Measurements from ENCODE around the gene CCDC82. TPM values are rescaled to one million over a fixed set of nuclear protein-coding genes. Genes with fewer than 3 reads are reported as not detected.

The CCDC82 gene
- total RNA-seq, 1 donor from 2014 or later = 46.9 TPM

DNA sequence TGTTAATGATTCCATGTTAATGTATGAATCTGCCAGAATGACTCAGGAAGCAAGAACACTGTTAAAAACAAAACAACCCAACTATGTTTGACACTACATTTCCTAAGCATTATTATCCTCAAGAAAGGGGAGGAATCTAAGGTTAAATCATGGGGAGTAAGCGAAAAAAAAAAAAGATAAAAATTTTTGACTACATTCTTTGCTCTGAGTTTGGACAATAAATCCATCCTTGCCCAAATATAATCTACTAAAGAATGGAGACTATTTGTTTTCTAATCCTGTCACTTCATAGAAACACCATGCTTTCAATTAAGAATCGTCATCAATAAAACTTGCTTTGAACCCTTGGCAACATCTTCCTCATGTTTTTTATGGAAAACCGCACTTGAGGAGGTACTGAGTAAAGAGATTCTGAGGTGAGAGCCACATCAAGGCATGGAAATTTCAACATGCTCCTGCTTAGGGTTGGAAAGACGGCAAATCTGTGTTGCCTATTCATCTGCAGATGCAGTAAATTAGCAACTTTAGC is 56.5 kb downstream of the CCDC82 start:
- DNase-seq (ENCODE audit: low spot score) (no peak), ATAC-seq (no peak)
- intact Hi-C loops (cut with DNase I) = loop anchor here (10.0 kb wide), 1 partner anchor 168 kb away; no protein-coding TSS in a partner anchor

DNA sequence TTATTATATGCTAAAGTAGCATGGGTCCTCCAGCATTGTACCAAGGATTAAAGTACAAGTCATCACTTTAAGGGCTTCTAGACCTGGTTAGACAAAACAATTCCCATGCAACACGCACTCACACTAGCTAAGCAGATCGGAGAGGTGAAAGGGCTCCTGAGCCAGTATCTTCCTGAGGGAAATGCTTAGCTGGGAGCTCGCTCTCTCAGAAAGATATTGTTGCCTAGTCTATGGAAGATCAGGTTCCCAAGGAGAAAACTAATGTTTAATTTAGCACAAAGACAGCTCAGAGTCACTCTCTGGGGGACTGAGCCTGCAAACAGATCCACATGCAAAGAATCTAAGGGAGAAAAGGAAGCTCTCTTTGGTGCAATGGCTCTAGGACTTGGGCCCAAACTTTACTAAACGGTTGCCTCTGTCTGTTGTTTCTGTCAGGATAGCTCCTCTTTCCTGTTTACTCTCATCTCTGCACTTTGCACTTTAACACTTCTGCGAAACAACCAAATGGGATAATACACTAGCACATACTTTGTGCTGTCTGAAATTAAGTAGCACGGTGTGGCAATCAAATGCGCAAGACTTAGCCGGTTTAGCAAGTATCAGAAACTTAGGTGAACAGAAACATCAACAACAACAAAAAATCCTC is 57.5 kb downstream of the CCDC82 start:
- ATAC-seq (peak; percentile 63), DNase-seq (ENCODE audit: low spot score) (no peak)
- intact Hi-C loops (cut with DNase I) = loop anchor here (10.0 kb wide), 1 partner anchor 167 kb away; no protein-coding TSS in a partner anchor

DNA sequence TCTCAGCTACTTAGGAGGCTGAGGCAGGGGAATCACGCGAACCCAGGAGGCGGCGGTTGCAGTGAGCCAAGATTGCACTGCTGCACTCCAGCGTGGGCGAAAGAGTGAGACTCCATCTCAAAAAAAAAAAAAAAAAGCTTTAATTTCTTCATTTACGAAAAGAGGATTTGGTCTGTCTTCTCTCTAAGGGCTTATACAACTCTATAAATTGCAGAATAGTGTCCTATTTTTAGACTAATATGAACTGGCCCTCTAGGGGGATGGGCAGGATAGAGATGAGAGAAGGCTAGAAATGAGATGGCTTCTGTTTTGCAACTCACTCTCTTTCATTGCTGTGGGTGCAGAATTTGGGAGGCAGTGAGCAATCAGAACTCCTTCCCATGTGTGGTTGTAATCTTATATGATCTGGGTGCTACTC is 58.0 kb downstream of the CCDC82 start:
- ATAC-seq (peak; percentile 61), DNase-seq (ENCODE audit: low spot score) (no peak)
- intact Hi-C loops (cut with DNase I) = loop anchor here (10.0 kb wide), 1 partner anchor 167 kb away; no protein-coding TSS in a partner anchor

DNA sequence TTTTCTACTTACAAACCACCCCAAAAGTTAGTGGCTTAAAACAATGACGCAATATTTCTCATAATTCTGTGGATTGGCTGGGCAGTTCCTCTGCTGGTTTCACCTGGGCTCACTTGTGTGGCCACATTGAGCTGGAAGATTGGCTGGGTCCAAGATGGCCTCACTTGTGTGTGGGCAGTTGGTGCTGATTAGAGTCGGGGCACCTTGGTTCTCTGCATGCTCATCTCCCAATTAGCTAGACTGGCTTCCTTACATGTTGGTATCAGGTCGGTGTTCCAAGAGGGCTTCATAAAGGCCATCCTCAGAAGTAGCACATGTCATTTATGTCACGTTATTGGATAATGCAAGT is 59.2 kb downstream of the CCDC82 start:
- intact Hi-C loops (cut with DNase I) = loop anchor here (10.0 kb wide), 1 partner anchor 166 kb away; no protein-coding TSS in a partner anchor
- DNase-seq (ENCODE audit: low spot score) (no peak), ATAC-seq (no peak)

DNA sequence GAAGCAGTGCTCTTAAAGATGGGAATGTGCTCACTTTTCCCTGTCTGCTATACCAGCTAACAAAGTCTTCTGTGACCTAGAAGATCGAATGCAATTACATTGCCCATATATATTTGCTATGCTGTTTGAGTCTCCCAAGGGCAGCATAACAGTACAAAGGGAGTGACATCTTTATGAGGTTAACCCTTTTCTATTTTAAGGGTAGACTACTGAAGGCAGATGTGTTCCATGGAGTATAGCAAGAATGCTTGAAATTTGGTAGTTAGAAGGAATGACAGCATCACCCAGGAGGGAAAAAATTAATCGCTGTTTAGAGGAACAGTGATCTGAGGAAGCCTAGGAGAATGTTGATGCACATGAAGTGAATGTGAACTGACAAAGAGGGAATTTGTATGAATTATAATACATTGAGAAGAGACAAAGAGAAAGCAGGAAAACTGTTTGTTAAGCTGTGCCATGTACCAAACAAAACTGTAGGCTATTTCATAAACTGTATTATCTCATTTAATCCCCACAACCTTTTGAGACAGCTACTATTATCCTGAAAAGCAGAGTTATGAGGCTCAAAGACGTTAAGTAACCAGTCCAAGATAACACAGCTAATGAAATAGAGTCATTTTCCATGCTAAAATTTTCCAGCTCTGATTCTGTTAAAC is 59.7 kb downstream of the CCDC82 start:
- intact Hi-C loops (cut with DNase I) = loop anchor here (10.0 kb wide), 1 partner anchor 165 kb away; no protein-coding TSS in a partner anchor
- DNase-seq (ENCODE audit: low spot score) (no peak), ATAC-seq (no peak)

DNA sequence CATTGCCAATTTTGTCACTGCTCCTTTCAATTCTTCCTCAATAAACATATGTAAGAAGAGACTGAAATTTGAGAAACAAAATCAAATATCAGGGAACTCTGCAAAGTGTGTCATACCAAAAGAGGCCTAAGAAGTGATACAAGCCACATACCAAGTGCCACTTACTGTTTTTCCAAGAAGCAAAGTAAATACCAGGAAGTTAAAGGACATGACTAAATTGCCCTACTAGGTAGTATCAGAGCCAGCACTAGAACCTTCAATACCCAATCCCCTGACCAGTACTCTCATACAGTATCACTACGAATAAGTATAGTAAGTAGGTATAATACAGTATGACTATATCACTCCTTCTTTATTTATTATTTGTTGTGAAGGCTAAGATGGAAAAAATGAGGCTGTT is 60.3 kb downstream of the CCDC82 start:
- ATAC-seq (no peak), DNase-seq (ENCODE audit: low spot score) (no peak)
- intact Hi-C loops (cut with DNase I) = no loop called here

DNA sequence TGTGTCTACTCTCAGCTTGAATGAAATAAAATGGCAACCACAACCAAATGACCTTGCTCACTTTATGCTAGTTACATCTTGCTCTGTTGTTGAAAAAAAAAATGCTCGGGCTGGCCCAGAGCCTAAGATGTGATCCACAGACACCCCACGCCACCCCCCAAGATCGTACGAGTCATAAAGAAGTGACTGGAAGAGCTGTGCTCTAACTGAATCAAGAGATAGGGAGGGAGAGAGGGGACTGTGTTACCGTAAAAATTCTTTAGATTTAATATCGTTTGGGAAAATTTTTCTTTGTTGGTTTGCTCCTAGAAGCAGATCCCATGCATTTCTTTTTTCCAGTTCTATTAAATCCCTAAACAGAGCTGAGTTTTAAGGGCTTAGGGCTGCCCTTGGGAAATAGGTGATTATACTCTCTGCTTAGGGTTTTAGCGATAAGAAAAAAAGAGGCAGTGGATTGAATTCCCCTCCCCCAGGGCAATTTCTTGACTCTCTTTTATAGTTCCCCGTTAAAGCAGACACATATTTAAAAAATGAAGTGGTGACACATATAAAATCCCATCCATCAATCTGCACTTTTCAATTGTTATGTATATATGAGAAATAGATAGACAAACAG is 61.2 kb downstream of the CCDC82 start:
- DNase-seq (ENCODE audit: low spot score) = no peak
- no peak for ATAC-seq
- intact Hi-C loops (cut with DNase I) = no loop called here

DNA sequence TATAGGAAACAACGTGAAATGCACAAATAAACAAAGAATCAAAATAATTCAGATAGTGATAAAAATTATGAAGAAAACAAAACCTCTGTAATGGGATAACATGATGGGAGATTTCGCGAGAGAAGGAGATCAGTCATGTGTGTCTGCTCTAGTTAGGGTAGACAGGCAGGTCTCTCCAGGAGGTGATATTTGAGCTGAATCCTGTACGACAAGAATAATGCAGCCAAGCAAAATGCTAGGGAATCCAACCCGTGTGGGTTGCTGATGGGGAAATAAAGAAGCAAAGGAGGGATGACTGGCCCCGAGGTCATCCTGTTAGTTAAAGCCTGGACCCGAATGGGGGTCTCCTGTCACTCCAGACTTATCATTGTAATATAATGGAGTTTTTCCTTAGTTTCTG is 62.8 kb downstream of the CCDC82 start:
- no peak for ATAC-seq

DNA sequence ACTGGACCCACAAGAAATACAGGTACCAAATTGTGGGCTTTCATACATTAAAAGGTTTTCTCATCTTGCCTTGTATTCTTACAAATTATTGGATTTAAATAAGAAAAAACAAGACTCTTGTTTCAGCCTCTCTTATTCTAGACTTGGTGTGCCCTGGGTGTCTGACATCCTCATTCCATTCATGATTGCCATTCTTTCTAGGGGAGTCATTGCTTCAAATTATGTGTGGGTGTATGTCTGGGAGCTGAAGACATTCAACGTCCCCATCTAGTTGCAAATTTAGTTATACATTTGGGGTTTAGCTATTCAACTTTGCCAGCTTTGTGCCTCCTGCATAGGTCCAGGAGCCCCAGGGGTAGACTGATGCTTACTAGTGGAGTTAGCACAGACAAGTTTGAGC is 64.8 kb downstream of the CCDC82 start:
- ATAC-seq = no peak
- DNase-seq (ENCODE audit: low spot score) = no peak
- intact Hi-C loops (cut with DNase I) = no loop called here

More for the DNA sequence above, 62.8 kb downstream of the CCDC82 start:
- DNase-seq (ENCODE audit: low spot score) = no peak
- intact Hi-C loops (cut with DNase I) = no loop called here

DNA sequence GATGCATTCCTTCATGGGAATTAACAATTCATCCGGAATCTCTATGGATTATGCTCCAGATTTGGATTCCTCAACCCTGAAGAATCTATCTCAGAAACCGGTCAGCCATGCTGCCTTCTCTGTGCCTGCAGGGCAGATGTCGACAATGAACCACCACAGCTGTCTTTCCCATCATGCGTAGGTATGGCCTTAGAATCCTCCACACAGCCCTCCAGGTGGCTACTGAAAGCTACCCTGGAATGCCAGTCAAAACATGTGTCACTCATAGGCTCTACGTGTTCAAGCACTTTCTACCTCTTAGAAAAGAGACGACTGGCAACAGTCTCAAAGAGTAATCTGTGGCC is 66.1 kb downstream of the CCDC82 start:
- DNase-seq (ENCODE audit: low spot score) (no peak), ATAC-seq (no peak)
- intact Hi-C loops (cut with DNase I) = no loop called here

DNA sequence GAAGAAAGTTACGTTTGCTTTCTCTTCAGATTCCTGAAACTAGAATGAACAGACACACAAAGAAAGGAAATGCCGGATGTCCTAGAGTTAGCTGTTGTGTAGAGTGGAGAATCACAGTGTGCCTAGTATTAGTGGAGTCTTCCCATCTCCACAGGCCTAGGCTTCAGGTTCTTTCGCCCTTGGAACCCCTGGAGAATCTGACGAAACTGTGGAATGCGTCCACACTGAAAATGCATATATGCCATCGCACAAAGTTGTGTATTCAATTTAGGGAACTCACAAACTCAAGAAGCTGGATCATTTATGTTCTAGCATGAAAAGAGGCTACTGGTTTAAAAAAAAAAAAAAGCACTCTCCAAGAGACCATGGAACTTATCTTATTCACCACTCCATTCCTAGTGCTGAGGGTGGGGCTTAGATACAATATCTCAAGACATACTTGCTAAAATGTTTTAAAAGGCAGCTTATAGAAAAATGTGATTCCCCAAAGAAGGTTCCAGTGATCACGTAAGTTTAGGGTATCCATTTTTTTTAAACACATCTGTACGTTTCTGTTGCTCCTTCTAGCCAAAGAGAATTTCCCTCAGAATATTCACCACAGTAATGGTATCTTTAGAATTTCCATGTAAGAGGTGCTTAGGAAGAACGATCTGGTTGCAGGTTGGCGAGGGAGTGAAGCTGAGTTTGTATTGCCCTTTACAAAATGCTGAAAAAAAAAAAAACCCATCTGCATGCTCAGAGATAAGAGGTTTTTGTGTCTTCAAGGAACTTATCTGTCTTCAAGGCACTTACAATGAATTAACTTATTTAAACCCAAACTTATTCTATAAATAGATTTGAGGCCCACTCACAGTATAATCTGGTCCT is 66.7 kb downstream of the CCDC82 start:
- DNase-seq (ENCODE audit: low spot score) = no peak
- intact Hi-C loops (cut with DNase I) = no loop called here
- ATAC-seq = no peak

DNA sequence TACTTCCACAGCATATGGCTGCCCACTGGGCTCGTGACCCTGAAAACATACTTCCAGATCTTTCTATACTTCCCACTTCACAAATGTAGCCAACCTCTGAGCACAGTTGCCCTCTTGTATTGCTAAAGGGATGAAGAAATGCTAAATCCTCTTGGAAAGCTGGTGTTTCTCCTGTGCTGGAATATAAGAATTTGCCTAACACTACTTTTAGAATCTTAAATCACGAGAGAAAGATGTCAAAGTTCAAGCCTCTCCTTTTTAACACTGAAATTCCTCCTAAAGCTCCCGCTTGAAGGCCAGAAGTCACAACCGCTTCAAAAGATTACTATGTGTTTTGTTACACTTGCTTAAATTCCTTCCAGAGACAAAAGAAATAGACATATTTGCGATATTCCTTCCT is 68.6 kb downstream of the CCDC82 start:
- intact Hi-C loops (cut with DNase I) = no loop called here
- DNase-seq (ENCODE audit: low spot score) (no peak), ATAC-seq (no peak)

DNA sequence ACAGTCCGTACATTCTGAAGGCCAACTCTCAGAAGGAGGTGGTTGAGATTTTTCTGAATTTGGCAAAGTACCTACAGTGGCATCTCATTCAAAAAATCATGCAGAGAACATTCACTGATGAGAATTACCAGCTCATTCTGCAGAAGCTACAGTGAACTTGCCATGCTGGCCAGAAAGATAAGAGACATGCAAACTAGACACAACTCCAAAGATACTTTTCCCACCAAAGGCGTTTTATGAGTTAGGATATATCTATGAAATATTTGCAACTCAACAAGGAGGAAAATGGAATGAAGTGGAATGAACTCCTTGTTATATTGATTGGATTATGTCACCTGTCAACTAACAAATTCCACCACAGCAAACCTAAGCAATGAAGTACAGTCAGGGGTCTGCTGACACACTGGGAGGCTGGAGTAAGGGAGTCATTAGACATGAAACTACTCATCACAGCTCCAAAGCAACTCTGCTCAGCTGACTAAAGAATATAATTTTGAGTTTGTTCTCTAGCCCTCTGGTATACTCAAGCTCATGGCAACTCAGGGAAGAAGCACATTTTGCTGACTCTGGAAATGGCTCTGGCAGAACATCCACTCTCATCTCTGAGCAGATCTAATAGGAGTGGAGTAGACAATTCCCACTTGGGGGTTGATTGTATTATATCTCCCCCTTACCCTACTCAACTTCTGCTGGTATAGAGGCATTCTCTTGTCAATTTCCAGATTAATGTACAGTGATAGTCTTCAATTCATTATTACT is 69.6 kb downstream of the CCDC82 start:
- ATAC-seq = no peak
- DNase-seq (ENCODE audit: low spot score) = no peak
- intact Hi-C loops (cut with DNase I) = no loop called here

DNA sequence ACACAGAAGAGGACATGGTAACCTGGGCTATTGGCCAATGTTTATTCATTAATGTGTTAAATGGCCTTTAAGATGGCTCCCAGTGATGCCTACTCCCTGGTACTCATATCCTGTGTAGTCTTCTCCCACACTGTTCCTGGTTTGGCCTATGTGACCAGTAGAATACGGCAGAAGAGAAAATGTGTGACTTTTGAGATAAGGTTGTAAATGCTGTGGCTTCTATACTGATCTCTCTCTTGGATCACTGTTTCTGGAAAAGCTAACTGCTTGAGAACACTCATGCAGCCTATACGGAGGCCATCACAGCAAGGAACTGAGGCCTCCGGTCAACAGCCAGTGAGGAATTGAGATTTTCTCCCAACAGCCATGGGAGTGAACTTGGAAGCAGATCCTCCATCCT is 70.9 kb downstream of the CCDC82 start:
- no peak for DNase-seq (ENCODE audit: low spot score)
- intact Hi-C loops (cut with DNase I) = no loop called here

DNA sequence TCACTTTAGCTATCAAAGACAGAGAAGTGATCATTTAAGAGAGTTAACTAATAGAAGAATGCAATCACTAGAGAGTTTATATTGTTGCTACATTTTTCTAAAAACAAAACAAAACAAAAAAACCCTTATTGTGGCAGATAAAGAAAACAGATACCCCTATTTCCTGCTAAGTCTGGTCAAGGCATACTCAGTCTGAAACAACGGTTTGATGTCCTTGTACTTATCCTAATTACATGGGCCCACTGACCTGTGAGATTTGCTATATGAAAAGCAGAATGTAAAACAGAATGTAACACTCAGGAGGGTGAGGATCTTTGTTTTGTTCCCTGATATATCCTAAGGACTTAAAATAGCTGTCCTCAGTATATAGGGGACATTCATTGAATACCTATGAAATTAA is 71.3 kb downstream of the CCDC82 start:
- intact Hi-C loops (cut with DNase I) = no loop called here
- DNase-seq (ENCODE audit: low spot score) (no peak), ATAC-seq (no peak)

More for the DNA sequence above, 70.9 kb downstream of the CCDC82 start:
- no peak for ATAC-seq

DNA sequence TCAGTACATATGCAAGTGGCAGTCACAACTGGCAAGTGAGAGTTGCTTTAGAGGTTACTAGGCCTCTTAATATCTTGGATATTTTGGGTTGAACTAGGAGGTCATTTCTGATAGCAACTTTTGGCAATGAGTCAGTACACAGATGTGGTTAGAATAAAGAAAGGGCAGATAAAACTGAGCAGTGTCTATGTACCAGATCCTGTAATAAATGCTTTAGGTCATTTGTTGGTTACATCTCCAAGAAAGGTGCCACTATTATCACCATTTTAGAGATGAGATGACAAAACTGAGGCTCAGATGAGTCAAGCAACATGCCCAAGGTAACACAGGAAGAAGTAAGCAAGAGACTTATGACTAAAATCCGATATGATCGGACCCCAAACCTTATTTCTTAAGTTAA is 71.7 kb downstream of the CCDC82 start:
- intact Hi-C loops (cut with DNase I) = no loop called here
- DNase-seq (ENCODE audit: low spot score) = no peak
- no peak for ATAC-seq

DNA sequence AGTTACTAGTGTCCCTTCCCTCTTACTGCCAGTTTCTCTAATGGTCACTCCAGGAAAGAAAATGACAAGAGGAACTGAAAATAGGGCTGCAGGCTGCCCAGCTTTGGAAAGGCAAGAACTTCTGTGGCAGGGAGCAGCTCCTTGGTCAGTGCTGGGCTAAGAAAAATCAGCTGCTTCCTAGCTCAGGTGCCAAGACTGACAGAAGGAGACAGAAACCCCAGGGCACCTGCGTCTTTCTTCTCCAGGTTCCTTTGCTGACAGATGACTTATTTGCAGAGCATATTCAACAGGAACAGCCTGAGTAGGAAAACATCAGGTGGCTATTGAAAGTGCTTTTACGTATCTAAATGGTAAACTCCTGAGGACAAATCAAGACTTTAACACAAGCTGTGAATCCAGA is 72.1 kb downstream of the CCDC82 start:
- peak; percentile 42 for ATAC-seq

DNA sequence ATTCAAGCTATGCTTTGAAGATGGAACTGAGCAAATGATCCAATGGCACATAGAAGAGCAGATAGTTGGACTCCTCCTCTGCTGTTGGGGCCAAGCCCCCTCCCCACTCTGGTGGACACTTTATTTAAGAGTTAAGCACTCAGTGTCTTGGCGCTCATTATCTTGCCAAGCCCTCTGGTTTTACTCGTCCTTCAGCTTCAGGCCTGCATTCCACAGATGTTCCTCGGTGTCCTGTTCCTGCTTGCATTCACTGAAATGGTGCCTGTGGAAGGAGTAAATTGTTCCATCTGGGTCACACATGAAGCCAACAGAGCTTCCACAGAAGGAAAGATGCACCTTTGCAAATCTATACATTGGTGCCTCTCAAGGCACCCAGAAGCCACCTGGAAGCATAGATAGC is 72.8 kb downstream of the CCDC82 start:
- no peak for ATAC-seq
- intact Hi-C loops (cut with DNase I) = no loop called here

More for the DNA sequence above, 72.1 kb downstream of the CCDC82 start:
- no peak for DNase-seq (ENCODE audit: low spot score)
- intact Hi-C loops (cut with DNase I) = no loop called here

DNA sequence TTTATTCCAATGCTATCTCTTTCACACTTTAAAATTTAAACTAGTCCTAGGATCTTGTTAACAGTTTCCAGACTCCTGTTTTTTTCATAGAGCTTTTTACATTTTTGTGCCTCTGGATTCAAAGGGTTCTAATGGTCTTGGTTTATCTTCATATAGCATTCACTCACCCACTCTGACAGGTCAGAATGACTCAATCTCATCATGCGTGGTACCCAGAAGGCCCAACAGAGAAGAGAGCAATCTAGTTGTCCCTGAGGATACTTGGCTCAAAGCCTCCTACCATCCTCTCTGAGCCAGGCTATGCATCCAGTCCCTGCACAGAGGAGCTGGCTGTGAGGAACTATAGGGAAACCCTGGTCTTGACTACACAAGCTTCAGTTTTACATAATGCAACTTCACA is 74.2 kb downstream of the CCDC82 start:
- ATAC-seq (no peak), DNase-seq (ENCODE audit: low spot score) (no peak)
- intact Hi-C loops (cut with DNase I) = no loop called here

More for the DNA sequence above, 72.8 kb downstream of the CCDC82 start:
- DNase-seq (ENCODE audit: low spot score) = no peak
